ENCODE data around the gene ZNF45. TPM values are rescaled to one million over a fixed set of nuclear protein-coding genes. Genes with fewer than 3 reads are reported as not detected.
"Not testable (repeated sequence)": the region's sequence is repeated elsewhere in the genome, so short reads cannot be mapped to it uniquely, and the experiment has no call there.

ZNF45 gene
- 13.7 and 21.1 TPM in 2 replicates for total RNA-seq (2014; rRNA removed; shearing (Covaris generic))

DNA sequence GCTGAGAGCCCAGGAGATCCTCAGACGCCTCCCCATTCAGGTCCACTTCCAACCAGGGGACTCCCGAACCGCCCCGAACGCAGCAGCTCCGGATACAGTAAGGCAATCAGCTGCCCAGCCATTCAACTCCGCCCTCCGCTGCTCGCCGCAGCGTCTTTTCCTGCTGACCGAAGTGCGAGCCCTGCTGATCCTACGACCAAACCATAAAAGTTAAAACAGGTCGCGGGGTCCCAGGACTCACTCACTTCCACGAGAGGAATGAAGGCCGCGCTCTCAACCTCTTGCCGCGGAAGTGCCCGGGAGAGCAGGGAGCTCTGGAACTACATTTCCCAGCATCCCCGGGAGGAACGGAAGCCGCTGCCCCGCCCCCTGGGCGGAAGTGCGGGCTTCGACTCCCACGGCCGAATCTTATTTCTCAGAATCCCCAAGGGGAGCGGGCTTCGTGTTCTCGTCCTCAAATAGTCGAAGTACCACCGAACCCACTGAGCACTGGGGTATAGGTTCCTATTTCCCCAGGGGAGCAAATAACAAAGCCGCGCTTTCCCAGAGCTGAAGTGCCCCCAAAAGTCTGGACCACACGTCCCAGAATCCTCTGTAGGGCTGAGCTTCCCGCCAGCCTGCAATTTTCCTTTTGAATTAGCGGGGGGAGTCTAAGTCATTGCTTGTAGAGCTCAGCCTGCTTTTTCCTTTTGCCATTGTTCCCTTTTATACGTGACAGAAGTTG, at the start of gene ZNF45:
ZNF45 (minus strand) TSS at position 298 of the 724 bp plus-strand sequence. CDS start 13,097 bp downstream, outside the sequence.
- H3K4me3 ChIP-seq = peak within 1 kb of the TSS; percentile 57
- H3K27me3 ChIP-seq (replicated peaks) = no peaks in the 10 kb centered on the region
- H3K36me3 ChIP-seq = peaks cover 32% of the 10 kb centered on the region
- peak within 1 kb of the TSS; percentile 61 for H3K27ac ChIP-seq
- DNase-seq (ENCODE audit: low read depth in 1 of 2, low spot score in 2 of 2) = peak; percentile 91 to 95
- H3K4me1 ChIP-seq (replicated peaks) = peaks cover 4% of the 10 kb centered on the region
- H3K9me3 ChIP-seq (replicated peaks) = peaks cover 7% of the 10 kb centered on the region; the same call in 1 of the 2 replicates

DNA sequence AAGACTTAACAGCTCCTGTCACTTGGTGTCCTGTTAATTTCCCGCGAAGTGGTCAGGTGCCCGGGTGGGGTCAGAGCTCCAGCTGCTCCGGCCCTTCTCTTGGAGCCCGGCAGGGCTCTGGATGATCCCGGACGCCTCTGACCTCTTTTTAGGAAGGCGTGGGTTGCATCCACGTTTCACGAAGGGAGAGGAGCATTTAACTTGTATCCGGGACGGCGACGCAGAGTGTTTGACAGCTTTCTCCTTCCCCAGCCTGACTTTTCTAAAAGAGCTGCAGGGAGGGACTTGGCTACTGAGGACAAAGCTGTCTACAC, 49.6 kb upstream of the ZNF45 start:
- Histone ChIP-seq H3K27ac (no peak overlapping the region), H3K9me3 (replicated peaks) (peaks cover 7% of the 10 kb centered on the region; the same call in 1 of the 2 replicates), H3K4me3 (peak overlapping the region; percentile 54), H3K27me3 (replicated peaks) (no peaks in the 10 kb centered on the region), H3K4me1 (replicated peaks) (no peaks in the 10 kb centered on the region), H3K36me3 (peaks cover 22% of the 10 kb centered on the region)
- DNase-seq (ENCODE audit: low read depth in 1 of 2, low spot score in 2 of 2) = peak in 1 of 2 experiments; percentile 37

DNA sequence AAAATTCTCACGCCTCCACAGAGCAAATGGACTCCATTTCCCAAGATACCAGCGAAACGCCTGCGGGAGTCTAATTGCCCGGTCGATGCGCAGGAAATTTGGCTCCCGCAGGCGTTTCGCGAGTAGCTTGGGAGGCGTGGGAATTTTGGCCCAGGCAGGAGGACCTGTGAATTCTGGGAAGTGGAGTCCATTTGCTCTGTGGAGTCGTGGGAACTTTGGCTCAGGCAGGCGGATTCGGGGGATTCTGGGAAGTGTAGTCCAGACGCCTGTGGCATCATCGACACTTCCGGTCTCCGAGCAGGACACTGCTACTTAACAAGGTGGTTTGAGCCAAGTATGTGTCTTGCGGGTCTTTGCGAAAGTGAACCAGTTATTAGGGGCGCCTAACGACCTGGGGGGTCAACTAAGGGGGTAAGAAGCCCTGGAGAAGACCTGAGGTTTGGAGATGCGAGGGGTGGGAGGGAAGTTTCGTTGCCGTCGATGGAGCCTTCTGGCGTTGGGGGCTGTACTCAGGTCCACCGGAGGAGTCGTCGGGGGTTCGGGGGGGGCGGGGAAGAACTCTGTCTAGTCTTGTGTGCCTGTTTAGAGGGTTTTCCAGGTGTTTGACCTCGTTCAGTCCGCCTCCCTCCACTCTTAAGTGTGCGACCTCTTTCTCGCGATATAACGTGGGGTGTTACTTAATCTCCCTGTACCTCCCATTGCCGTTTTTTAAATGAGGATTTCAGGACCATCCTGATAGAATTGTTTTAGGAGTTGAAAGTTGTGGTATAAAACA, 49.0 kb upstream of the ZNF45 start, which contains the start of gene ZNF155:
ZNF155 (plus strand) TSS at position 277 of the 775 bp plus-strand sequence. CDS start 4,356 bp downstream, outside the sequence.
- Histone ChIP-seq H3K27ac (0 out of 2 replicates have a peak within 1 kb of the TSS, but pooled peaks have one; percentile 21), H3K27me3 (replicated peaks) (no peaks in the 10 kb centered on the region), H3K4me3 (peak within 1 kb of the TSS; percentile 54), H3K4me1 (replicated peaks) (no peaks in the 10 kb centered on the region), H3K36me3 (peaks cover 16% of the 10 kb centered on the region), H3K9me3 (replicated peaks) (peaks cover 7% of the 10 kb centered on the region; the same call in 1 of the 2 replicates)
- peak; percentile 85 to 95 for DNase-seq (ENCODE audit: low read depth in 1 of 2, low spot score in 2 of 2)

DNA sequence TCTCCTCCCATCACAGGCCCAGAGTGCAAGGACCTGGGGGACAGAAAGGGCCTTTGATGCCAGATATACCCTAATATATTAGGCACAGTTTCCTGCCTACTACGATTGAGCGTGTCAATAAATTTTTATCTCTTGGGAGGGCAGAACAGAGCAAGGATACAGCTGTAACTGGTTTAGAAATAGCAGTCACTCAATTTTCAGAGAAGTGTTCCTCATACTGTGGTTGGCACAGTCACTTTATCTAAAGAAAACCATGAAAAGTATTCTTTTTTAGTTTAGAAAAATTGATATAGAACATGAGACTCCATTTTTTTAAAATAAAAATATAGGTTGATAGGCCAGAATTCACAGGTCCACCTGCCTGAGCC, 48.4 kb upstream of the ZNF45 start:
- Histone ChIP-seq H3K36me3 (peaks cover 10% of the 10 kb centered on the region), H3K9me3 (replicated peaks) (peaks cover 7% of the 10 kb centered on the region; the same call in 1 of the 2 replicates), H3K4me1 (replicated peaks) (no peaks in the 10 kb centered on the region), H3K27ac (no peak overlapping the region), H3K4me3 (peak overlapping the region; percentile 54), H3K27me3 (replicated peaks) (no peaks in the 10 kb centered on the region)
- no peak for DNase-seq (ENCODE audit: low read depth in 1 of 2, low spot score in 2 of 2)

DNA sequence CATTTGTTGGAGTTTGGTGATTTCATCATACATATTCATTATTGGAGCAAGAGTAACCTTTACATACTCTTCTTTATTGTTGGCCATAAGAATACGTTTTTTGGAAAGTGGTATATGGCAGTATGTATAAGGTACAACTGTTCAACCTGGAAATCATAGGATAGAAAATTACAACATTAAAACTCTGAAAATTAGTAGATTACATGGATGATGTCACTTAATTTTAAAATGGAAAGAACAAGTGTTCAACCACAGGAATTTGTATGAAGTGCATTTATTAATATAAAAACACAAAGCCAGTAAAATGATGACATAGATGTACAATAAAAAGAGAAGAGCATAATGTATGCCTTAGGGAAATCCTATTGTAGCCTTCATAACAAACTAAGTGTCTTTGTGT, 41.6 kb upstream of the ZNF45 start:
- no peak for DNase-seq (ENCODE audit: low read depth in 1 of 2, low spot score in 2 of 2)
- no peak overlapping the region for H3K4me3 ChIP-seq
- H3K36me3 ChIP-seq = peaks cover 6% of the 10 kb centered on the region
- H3K4me1 ChIP-seq (replicated peaks) = no peaks in the 10 kb centered on the region
- no peaks in the 10 kb centered on the region for H3K27me3 ChIP-seq (replicated peaks)
- H3K27ac ChIP-seq = no peak overlapping the region
- H3K9me3 ChIP-seq (replicated peaks) = peaks cover 22% of the 10 kb centered on the region

DNA sequence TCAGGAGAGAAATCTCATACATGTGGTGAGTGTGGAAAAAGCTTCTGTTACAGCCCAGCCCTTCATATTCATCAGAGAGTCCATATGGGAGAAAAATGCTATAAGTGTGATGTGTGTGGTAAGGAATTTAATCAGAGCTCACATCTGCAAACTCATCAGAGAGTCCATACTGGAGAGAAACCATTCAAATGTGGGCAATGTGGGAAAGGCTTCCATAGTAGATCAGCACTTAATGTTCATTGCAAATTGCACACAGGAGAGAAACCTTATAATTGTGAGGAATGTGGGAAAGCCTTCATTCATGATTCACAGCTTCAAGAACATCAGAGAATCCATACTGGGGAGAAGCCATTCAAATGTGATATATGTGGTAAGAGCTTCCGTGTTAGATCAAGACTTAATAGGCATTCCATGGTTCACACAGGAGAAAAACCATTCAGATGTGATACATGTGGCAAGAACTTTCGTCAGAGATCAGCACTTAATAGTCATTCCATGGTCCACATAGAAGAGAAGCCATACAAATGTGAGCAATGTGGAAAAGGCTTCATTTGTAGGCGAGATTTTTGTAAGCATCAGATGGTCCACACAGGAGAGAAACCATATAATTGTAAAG, 31.1 kb upstream of the ZNF45 start:
- Histone ChIP-seq H3K4me3 (no peak overlapping the region), H3K27me3 (replicated peaks) (no peaks in the 10 kb centered on the region), H3K9me3 (replicated peaks) (peaks cover 65% of the 10 kb centered on the region), H3K36me3 (peaks cover 83% of the 10 kb centered on the region), H3K4me1 (replicated peaks) (peaks cover 17% of the 10 kb centered on the region), H3K27ac (no peak overlapping the region)
- peak in 1 of 2 experiments; percentile 3 for DNase-seq (ENCODE audit: low read depth in 1 of 2, low spot score in 2 of 2)

DNA sequence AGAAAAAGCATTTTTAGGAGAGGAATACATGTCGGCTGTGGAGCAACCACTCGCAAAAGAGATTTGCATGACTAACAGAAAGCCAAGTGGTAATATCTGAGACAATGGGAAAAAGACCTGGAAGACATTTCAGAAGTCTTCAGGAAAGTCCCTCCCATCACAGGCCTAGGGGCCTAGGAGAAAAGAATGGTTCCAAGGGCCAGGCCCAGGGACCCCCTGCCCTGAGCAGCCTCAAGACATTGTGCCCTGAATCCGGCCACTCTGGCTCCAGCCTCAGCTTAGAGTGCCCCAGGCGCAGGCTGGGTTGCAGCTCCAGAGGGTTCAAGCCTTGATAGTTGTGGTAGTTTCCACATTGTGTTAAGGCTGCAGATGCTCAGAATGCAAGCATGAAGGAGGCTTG, 25.3 kb upstream of the ZNF45 start:
- H3K36me3 ChIP-seq = peaks cover 37% of the 10 kb centered on the region
- peaks cover 17% of the 10 kb centered on the region for H3K4me1 ChIP-seq (replicated peaks)
- H3K27me3 ChIP-seq (replicated peaks) = no peaks in the 10 kb centered on the region
- no peak overlapping the region for H3K27ac ChIP-seq
- no peak overlapping the region for H3K4me3 ChIP-seq
- H3K9me3 ChIP-seq (replicated peaks) = peaks cover 37% of the 10 kb centered on the region
- no peak for DNase-seq (ENCODE audit: low read depth in 1 of 2, low spot score in 2 of 2)

DNA sequence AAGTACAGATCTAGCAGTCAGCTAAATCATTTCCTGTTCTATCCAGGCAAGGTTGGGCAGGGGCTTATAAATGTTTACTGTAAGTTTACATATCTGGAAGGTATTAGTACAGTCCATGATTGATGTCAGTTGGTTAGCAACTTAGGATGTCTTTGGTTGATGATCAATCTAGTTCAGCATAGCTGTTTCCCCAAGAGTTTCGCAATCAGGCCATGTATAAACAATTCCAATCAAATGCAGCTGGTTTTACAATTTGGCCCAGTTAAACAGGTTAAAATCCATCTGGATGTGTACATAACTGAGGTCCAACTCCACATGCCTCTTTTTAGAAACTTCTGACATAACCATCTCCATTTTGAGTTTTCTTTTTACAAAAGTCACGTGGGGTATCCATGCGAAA, 22.8 kb upstream of the ZNF45 start:
- Histone ChIP-seq H3K27me3 (replicated peaks) (no peaks in the 10 kb centered on the region), H3K4me3 (no peak overlapping the region), H3K36me3 (peaks cover 14% of the 10 kb centered on the region), H3K27ac (no peak overlapping the region), H3K9me3 (replicated peaks) (peaks cover 17% of the 10 kb centered on the region), H3K4me1 (replicated peaks) (peaks cover 9% of the 10 kb centered on the region)
- DNase-seq (ENCODE audit: low read depth in 1 of 2, low spot score in 2 of 2) = no peak

DNA sequence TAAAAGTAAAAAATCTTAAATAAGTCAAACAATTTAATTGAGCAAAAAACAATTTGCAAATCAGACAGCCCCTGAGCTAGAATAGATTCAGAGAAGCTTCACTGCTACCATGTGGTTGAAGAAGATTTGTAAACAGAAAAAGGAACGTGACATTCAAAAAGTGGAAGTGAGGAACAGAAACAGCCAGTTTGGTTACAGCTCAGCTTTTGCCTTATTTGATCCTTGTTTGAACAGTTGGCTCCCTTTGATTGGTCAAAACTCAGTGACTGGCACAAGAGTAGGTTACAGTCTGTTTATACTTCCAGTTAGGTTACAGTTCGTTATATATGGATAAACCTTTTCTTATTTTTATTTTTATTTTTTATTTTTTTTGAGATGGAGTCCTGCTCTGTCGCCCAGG, 21.7 kb upstream of the ZNF45 start:
- Histone ChIP-seq H3K9me3 (replicated peaks) (peaks cover 16% of the 10 kb centered on the region), H3K4me3 (no peak overlapping the region), H3K27me3 (replicated peaks) (no peaks in the 10 kb centered on the region), H3K4me1 (replicated peaks) (no peaks in the 10 kb centered on the region), H3K36me3 (peaks cover 14% of the 10 kb centered on the region), H3K27ac (no peak overlapping the region)
- no peak for DNase-seq (ENCODE audit: low read depth in 1 of 2, low spot score in 2 of 2)

DNA sequence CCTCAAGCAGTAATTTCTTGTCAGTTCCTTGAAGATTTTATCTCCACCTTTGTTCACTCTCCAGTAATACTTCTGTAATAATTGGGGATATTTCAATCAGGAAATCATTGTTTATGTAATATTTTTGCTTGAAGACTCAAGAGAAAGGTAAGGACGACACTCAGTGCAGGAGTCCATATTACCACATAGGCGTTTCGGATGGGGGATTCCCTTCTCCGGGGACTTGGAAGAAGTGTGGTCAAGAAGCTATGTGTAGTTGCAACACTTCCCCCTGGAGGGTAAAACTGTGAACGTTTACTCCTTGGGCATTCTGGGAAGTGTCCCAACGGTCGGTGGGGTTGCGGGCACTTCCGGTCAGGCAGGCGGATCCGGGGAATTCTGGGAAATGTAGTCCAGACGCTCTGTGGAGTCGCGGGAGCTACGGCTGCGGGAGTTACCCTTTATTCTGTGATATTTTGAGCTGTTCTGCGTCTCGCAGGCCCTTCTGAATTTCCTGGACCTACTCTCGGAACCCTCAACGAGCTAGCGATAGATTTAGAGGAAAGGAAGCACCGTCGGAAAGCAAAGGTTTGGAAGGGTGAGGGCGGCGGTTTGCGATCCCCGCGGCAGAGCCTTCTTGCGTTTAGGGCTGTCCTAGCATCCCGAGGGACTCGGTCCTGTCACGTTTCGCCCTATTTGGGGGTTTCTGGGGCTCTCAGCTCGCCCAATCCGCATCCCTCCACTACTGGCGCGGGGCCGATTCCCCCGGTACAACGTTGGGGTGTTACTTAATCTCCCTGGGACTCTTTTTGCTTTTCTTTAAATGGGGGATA, 16.0 kb upstream of the ZNF45 start, which contains the start of gene ZNF221:
ZNF221 (plus strand) TSS at position 395 of the 812 bp plus-strand sequence. CDS start 11,499 bp downstream, outside the sequence.
- no peaks in the 10 kb centered on the region; the same call in 1 of the 2 replicates for H3K36me3 ChIP-seq
- no peaks in the 10 kb centered on the region for H3K4me1 ChIP-seq (replicated peaks)
- peak within 1 kb of the TSS; percentile 57 for H3K4me3 ChIP-seq
- no peaks in the 10 kb centered on the region for H3K27me3 ChIP-seq (replicated peaks)
- peak within 1 kb of the TSS; percentile 39 for H3K27ac ChIP-seq
- DNase-seq (ENCODE audit: low read depth in 1 of 2, low spot score in 2 of 2) = peak; percentile 91 to 94
- H3K9me3 ChIP-seq (replicated peaks) = peaks cover 13% of the 10 kb centered on the region

DNA sequence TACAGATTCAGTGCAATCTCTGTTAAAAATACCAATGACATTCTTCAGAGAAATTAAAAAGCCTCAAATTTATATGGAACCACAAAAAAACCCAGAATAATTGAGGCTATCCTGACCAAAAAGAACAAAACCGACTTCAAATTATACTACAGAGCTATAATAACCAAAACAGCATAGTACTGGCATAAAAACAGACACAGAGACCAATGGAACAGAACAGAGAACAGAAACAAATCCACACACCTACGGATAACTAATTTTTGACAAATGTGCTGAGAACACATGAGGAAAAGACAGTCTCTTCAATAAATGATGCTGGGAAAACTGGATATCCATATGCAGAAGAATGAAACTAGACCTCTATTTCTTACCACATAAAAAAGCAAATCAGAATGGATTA, 14.7 kb upstream of the ZNF45 start:
- H3K36me3 ChIP-seq; H3K4me3 ChIP-seq; DNase-seq (ENCODE audit: low read depth in 1 of 2, low spot score in 2 of 2); H3K27me3 ChIP-seq (replicated peaks); H3K27ac ChIP-seq; H3K4me1 ChIP-seq (replicated peaks): not testable (repeated sequence)
- peaks cover 13% of the 10 kb centered on the region for H3K9me3 ChIP-seq (replicated peaks)

DNA sequence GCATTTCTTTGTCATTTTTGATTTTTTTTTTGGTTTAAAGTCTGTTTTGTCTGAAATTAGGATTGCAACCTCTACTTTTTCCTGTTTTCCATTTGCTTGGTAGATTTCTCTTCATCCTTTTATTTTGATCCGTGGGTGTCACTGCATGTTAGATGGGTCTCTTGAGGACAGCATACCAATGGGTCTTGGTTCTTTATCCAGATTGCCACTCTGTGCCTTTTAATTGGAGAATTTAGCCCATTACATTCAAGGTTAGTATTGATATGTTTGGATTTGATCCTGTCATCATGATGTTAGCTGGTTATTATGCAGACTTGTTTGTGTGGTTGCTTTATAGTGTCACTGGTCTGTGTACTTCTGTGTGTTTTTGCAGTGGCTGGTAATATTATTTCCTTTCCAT, 12.3 kb upstream of the ZNF45 start:
- H3K36me3 ChIP-seq; DNase-seq (ENCODE audit: low read depth in 1 of 2, low spot score in 2 of 2); H3K27ac ChIP-seq; H3K4me3 ChIP-seq; H3K27me3 ChIP-seq (replicated peaks); H3K4me1 ChIP-seq (replicated peaks): not testable (repeated sequence)
- peaks cover 17% of the 10 kb centered on the region for H3K9me3 ChIP-seq (replicated peaks)

DNA sequence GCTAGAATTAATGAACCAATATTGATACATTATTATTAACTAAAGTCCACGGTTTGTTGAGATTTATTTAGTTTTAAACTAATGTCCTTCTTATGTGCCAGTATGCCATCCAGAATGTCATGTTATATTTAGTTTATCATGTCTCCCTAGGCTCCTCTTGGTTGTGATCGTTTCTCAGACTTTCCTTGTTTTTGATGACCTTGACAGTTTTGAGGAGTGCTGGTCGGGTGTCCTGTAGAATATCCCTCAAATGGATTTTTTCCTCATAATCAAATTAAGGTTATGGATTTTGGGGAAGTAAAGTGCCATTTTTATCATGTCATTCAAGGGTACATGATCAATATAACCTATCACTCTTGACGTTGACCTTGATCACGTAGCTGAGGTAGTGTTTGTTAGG, 6.1 kb upstream of the ZNF45 start:
- no peak for DNase-seq (ENCODE audit: low read depth in 1 of 2, low spot score in 2 of 2)
- Histone ChIP-seq H3K27me3 (replicated peaks) (no peaks in the 10 kb centered on the region), H3K27ac (no peak overlapping the region), H3K4me3 (no peak overlapping the region), H3K4me1 (replicated peaks) (no peaks in the 10 kb centered on the region), H3K9me3 (replicated peaks) (peaks cover 15% of the 10 kb centered on the region; the same call in 1 of the 2 replicates), H3K36me3 (no peaks in the 10 kb centered on the region)

Data from SJSA1 (cell line).